K562 (cell line): ENCODE results near the gene ABCC5. TPM values are rescaled to one million over a fixed set of nuclear protein-coding genes. Genes with fewer than 3 reads are reported as not detected.

Experiments used
- BRD4 ChIP-seq: fragments of 200-600 bp; sonication (generic); IDR thresholded peaks from 2 replicates; pipeline ENCODE4 v1.6.1; 2017; ENCODE audit warnings: inconsistent platforms
- CHD1 ChIP-seq: fragments of 200-600 bp; sonication (generic); IDR thresholded peaks from one replicate; pipeline ENCODE4 v1.6.1; 2012; ENCODE audit warnings: mild to moderate bottlenecking, moderate library complexity, low read length, inconsistent platforms
- DPF2 ChIP-seq: fragments of 450-650 bp; IDR thresholded peaks from 2 replicates; pipeline ENCODE4 v1.6.1; 2016
- ETS2 ChIP-seq: IDR thresholded peaks from 2 replicates; pipeline ENCODE4 v1.6.1; 2016; ENCODE audit warnings: borderline replicate concordance, missing genetic modification characterization, mild to moderate bottlenecking, moderate library complexity, missing compliant biosample characterization; ENCODE audit not compliant: poor library complexity, severe bottlenecking
- MEF2D ChIP-seq: conservative IDR thresholded peaks from 2 replicates; pipeline ENCODE4 v1.6.1; 2016; ENCODE audit warnings: low read depth, missing genetic modification characterization, missing compliant biosample characterization
- NFIX ChIP-seq: fragments of 250-450 bp; sonication (Bioruptor Pico); IDR thresholded peaks from 2 replicates; pipeline ENCODE4 v1.4.0; 2020; ENCODE audit warnings: low read depth, mild to moderate bottlenecking, moderate library complexity
- NONO ChIP-seq, 2 experiments: fragments of 200-400 bp in 1 of 2; fragments of 450-650 bp in 1 of 2; formaldehyde crosslinking in 1 of 2; IDR thresholded peaks; 2 replicates each; pipeline ENCODE4 v1.6.1; 2017; ENCODE audit warnings: low read depth in 2 of 2, mild to moderate bottlenecking in 2 of 2, moderate library complexity in 2 of 2, low read length in 1 of 2
- TEAD4 ChIP-seq, 2 experiments: sonication (generic) in 1 of 2; formaldehyde crosslinking in 1 of 2; IDR thresholded peaks; 2 replicates each; pipeline versions ENCODE4 v1.6.1 to v1.8.0; 2012 to 2022; ENCODE audit warnings: borderline replicate concordance in 1 of 2, inconsistent platforms in 1 of 2, low read length in 1 of 2, mild to moderate bottlenecking in 1 of 2, missing genetic modification reagents in 1 of 2
- XRCC5 ChIP-seq: fragments of 200-400 bp; formaldehyde crosslinking; IDR thresholded peaks from 2 replicates; pipeline ENCODE4 v1.6.1; 2017; ENCODE audit warnings: low read depth, mild to moderate bottlenecking, low read length
- ZNF41 ChIP-seq: fragments of 250-450 bp; sonication (Bioruptor Pico); conservative IDR thresholded peaks from 2 replicates; pipeline ENCODE4 v1.4.0; 2020; ENCODE audit warnings: mild to moderate bottlenecking
- polyA plus RNA-seq, 8 experiments: library from polyadenylated mRNA; depleted of rRNA in 4 of 8; stranded (reverse) in 5 of 8; unstranded in 3 of 8; fragments of >200 nt; fragmentation: Nextera tagmentation in 2 of 8; fragmentation: Illumina TruSeq in 1 of 8; extraction: Ambion mirVana in 2 of 8; extraction: Trizol in 1 of 8; gene quantifications; 2 replicates each; pipeline versions ENCODE4 v1.2.1 to v1.2.3, GENCODE V29; 2011 to 2014; ENCODE audit warnings: inconsistent platforms in 1 of 8, missing spikeins in 1 of 8
- total RNA-seq, 7 experiments: library from RNA; depleted of rRNA in 6 of 7; stranded (reverse); fragments of >200 nt in 6 of 7; fragmentation: Illumina TruSeq in 2 of 7; extraction: Trizol in 2 of 7; gene quantifications; 2 replicates each; pipeline versions ENCODE4 v1.2.1 to v1.2.3, GENCODE V29; 2011 to 2021; ENCODE audit warnings: low replicate concordance in 1 of 7
- TF ChIP-seq, protein P1 (sequence below), 3 experiments: fragments of 200-800 bp in 1 of 3; fragments of 250-450 bp in 1 of 3; fragments of 450-650 bp in 1 of 3; sonication (Bioruptor Pico) in 1 of 3; sonication (Bioruptor generic) in 1 of 3; formaldehyde crosslinking in 1 of 3; IDR thresholded peaks; 2 replicates each; pipeline versions ENCODE4 v1.6.1 to v1.8.0; 2016 to 2022; ENCODE audit warnings: mild to moderate bottlenecking in 2 of 3, missing genetic modification characterization in 2 of 3, missing compliant biosample characterization in 1 of 3, moderate library complexity in 1 of 3
- TF ChIP-seq, protein P2 (sequence below): IDR thresholded peaks from 3 replicates; pipeline ENCODE4 v1.6.1; 2011; ENCODE audit warnings: borderline replicate concordance, mild to moderate bottlenecking; ENCODE audit not compliant: insufficient read length, insufficient read depth
- TF ChIP-seq, protein P3 (sequence below), 2 experiments: fragments of 450-650 bp; formaldehyde crosslinking in 1 of 2; IDR thresholded peaks; 2 replicates each; pipeline versions ENCODE4 v1.4.0 to v1.6.1; 2014 to 2020; ENCODE audit warnings: mild to moderate bottlenecking in 2 of 2, borderline replicate concordance in 1 of 2, low read depth in 1 of 2

ABCC5 gene
- total and polyA plus RNA-seq, 9 of the 15 experiments (the other 6 are each of a cell fraction or from before 2014, with no cell fraction given): 22.0 to 53.0 (median 41.9) TPM

DNA sequence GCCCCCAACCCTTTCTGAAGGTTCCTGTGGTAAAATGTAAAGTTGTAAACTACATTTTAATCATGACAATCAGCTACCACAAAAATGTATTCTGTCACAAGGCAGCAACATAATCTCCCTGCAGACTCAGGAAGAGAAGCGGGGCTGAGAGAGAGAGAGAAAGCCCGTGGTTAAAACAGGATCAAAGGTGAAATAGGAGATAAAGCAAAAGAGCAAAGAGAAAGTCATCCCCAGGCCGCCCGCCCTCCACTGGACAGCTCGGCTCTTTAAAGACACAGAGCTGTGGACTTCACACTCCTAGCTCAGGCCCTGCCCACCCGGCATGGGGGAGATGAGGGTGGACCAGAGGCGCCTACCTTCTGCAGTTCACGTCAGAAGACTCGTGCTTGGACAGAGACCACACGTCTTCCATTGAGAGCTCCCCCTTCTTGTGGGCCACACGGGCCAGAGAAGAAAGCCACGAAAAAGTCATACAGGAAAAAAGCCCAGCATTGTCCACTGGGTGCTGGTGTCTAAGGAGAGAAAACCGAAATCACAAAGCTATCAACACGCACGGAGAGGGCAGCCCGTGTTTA, 29.4 kb downstream of the ABCC5 start (continued):
- TF ChIP-seq, protein P1, sequence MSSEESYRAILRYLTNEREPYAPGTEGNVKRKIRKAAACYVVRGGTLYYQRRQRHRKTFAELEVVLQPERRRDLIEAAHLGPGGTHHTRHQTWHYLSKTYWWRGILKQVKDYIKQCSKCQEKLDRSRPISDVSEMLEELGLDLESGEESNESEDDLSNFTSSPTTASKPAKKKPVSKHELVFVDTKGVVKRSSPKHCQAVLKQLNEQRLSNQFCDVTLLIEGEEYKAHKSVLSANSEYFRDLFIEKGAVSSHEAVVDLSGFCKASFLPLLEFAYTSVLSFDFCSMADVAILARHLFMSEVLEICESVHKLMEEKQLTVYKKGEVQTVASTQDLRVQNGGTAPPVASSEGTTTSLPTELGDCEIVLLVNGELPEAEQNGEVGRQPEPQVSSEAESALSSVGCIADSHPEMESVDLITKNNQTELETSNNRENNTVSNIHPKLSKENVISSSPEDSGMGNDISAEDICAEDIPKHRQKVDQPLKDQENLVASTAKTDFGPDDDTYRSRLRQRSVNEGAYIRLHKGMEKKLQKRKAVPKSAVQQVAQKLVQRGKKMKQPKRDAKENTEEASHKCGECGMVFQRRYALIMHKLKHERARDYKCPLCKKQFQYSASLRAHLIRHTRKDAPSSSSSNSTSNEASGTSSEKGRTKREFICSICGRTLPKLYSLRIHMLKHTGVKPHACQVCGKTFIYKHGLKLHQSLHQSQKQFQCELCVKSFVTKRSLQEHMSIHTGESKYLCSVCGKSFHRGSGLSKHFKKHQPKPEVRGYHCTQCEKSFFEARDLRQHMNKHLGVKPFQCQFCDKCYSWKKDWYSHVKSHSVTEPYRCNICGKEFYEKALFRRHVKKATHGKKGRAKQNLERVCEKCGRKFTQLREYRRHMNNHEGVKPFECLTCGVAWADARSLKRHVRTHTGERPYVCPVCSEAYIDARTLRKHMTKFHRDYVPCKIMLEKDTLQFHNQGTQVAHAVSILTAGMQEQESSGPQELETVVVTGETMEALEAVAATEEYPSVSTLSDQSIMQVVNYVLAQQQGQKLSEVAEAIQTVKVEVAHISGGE (CRISPR knock-in tag; IDR thresholded peaks at IDR 0.05): peak in 1 of 3 experiments; percentile 72; a peak in 2 of 6 replicates
- TF ChIP-seq MEF2D (tag) (0 out of 2 replicates have a peak, but pooled peaks have one; percentile 44), CHD1 (no peak), ETS2 (tag) (no peak), ZNF41 (CRISPR knock-in tag) (0 out of 2 replicates have a peak, but pooled peaks have one; percentile 12), NFIX (CRISPR knock-in tag) (no peak), TEAD4 (IDR thresholded peaks at IDR 0.05; ENCODE audit: low read length) (peak; percentile 92), TEAD4 (CRISPR knock-in tag; IDR thresholded peaks at IDR 0.05; ENCODE audit: borderline replicate concordance) (no peak), BRD4 (no peak), DPF2 (peak; percentile 94), XRCC5 (no peak), NONO (IDR thresholded peaks at IDR 0.05; ENCODE audit: low read depth in 2 of 2, low read length in 1 of 2) (no peak)
- TF ChIP-seq, protein P2, sequence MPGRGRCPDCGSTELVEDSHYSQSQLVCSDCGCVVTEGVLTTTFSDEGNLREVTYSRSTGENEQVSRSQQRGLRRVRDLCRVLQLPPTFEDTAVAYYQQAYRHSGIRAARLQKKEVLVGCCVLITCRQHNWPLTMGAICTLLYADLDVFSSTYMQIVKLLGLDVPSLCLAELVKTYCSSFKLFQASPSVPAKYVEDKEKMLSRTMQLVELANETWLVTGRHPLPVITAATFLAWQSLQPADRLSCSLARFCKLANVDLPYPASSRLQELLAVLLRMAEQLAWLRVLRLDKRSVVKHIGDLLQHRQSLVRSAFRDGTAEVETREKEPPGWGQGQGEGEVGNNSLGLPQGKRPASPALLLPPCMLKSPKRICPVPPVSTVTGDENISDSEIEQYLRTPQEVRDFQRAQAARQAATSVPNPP: no peak
- TF ChIP-seq, protein P3, sequence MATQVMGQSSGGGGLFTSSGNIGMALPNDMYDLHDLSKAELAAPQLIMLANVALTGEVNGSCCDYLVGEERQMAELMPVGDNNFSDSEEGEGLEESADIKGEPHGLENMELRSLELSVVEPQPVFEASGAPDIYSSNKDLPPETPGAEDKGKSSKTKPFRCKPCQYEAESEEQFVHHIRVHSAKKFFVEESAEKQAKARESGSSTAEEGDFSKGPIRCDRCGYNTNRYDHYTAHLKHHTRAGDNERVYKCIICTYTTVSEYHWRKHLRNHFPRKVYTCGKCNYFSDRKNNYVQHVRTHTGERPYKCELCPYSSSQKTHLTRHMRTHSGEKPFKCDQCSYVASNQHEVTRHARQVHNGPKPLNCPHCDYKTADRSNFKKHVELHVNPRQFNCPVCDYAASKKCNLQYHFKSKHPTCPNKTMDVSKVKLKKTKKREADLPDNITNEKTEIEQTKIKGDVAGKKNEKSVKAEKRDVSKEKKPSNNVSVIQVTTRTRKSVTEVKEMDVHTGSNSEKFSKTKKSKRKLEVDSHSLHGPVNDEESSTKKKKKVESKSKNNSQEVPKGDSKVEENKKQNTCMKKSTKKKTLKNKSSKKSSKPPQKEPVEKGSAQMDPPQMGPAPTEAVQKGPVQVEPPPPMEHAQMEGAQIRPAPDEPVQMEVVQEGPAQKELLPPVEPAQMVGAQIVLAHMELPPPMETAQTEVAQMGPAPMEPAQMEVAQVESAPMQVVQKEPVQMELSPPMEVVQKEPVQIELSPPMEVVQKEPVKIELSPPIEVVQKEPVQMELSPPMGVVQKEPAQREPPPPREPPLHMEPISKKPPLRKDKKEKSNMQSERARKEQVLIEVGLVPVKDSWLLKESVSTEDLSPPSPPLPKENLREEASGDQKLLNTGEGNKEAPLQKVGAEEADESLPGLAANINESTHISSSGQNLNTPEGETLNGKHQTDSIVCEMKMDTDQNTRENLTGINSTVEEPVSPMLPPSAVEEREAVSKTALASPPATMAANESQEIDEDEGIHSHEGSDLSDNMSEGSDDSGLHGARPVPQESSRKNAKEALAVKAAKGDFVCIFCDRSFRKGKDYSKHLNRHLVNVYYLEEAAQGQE (IDR thresholded peaks at IDR 0.05; ENCODE audit: borderline replicate concordance): peak; percentile 46
- TF ChIP-seq, protein P3 (CRISPR knock-in tag; IDR thresholded peaks at IDR 0.05; ENCODE audit: low read depth): no peak
